ENCODE data around the gene PDGFB.

- TF ChIP-seq CTCF (IDR thresholded peaks at IDR 0.05 in 4 of 5, conservative IDR thresholded peaks at IDR 0.05 in 1 of 5) (no peak), POLR2A (IDR thresholded peaks at IDR 0.05) (no peak)
These were observed 67.9 kb downstream of the PDGFB start for GRCh38 chr22:39176714-39177455.
